Vagina (tissue), 2 donors: ENCODE measurements around the gene BCAS1. TPM values are rescaled to one million over a fixed set of nuclear protein-coding genes. Genes with fewer than 3 reads are reported as not detected.

Experiments used
- DNase-seq, 2 donors: peaks; one replicate each; pipeline ENCODE4 v3.0.0-alpha.2; 2017; ENCODE audit errors: extremely low spot score in 2 of 2
- H3K27ac ChIP-seq: fragments of 200-600 bp; sonication (generic); one replicate; pipeline ENCODE4 v1.5.1; 2019
- H3K27me3 ChIP-seq: fragments of 200-600 bp; sonication (generic); one replicate; pipeline ENCODE4 v1.5.1; 2019
- H3K36me3 ChIP-seq, 2 donors: fragments of 200-600 bp; sonication (generic); one replicate each; pipeline ENCODE4 v1.5.1; 2017 to 2019
- H3K4me1 ChIP-seq: fragments of 200-600 bp; sonication (generic); one replicate; pipeline ENCODE4 v1.5.1; 2019
- H3K4me3 ChIP-seq, 2 donors: fragments of 200-600 bp; sonication (generic); 1 replicate in 1 of 2; 2 replicates in 1 of 2; pipeline ENCODE4 v1.5.1; 2016 to 2019
- H3K9me3 ChIP-seq: fragments of 200-600 bp; sonication (generic); one replicate; pipeline ENCODE4 v1.5.1; 2019
- POLR2A ChIP-seq, 2 donors: fragments of 450-650 bp; IDR thresholded peaks; one replicate each; pipeline ENCODE4 v1.6.1; 2017; ENCODE audit warnings: antibody characterized with exemption in 2 of 2, mild to moderate bottlenecking in 2 of 2, moderate library complexity in 2 of 2
- POLR2AphosphoS5 ChIP-seq, 2 donors: sonication (generic); formaldehyde crosslinking; IDR thresholded peaks; one replicate each; pipeline ENCODE4 v1.9.0; 2017; ENCODE audit warnings: antibody characterized with exemption in 2 of 2, mild to moderate bottlenecking in 2 of 2, low read depth in 1 of 2; ENCODE audit not compliant: insufficient read depth in 1 of 2
- intact Hi-C: fragments of 100-400 bp; cut with DNase I; formaldehyde crosslinking; loops from one replicate; pipeline ENCODE4 v1.15.1; 2023
- total RNA-seq: library from RNA; depleted of rRNA; stranded (reverse); fragments of >200 nt; gene quantifications from one replicate; pipeline ENCODE4 v1.2.3, GENCODE V29; 2016
- TF ChIP-seq, protein P1 (sequence below), 3 experiments: fragments of 450-650 bp in 2 of 3; fragments of 200-600 bp in 1 of 3; sonication (generic) in 1 of 3; IDR thresholded peaks; one replicate each; pipeline ENCODE4 v1.5.1; 2017 to 2019; ENCODE audit warnings: antibody characterized with exemption in 3 of 3, mild to moderate bottlenecking in 2 of 3, moderate library complexity in 2 of 3

The BCAS1 gene
- total RNA-seq, 1 donor from 2014 or later = 2.7 TPM

DNA sequence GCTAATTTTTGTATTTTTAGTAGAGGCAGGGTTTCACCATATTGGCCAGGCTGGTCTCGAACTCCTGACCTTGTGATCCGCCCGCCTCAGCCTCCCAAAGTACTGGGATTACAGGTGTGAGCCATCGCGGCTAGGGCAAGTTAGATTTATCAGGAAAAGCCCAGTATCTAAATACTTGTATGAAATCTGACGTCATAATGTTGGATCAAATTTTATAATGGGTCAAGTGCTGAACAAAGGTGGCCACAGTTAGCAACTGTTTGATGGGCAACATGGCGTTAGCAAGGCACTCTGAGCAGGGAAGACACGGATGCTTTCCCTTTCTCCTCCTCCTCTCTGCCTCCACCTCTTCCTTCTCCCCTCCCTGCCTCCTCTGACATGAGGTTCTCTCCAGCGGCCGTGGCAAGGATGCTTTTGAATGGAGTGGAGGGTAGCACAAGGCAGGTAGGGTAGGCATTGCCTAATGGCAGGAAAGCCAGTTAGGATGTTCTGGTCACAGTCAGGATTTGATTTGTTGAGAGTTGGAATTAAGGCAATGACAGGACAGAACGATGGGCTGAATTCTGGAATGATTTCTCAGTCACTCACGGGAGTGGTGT is 149.6 kb downstream of the BCAS1 start:
- TF ChIP-seq POLR2A (IDR thresholded peaks at IDR 0.05) (no peak), POLR2AphosphoS5 (IDR thresholded peaks at IDR 0.05; ENCODE audit: insufficient read depth in 1 of 2, low read depth in 1 of 2) (no peak)
- TF ChIP-seq, protein P1, sequence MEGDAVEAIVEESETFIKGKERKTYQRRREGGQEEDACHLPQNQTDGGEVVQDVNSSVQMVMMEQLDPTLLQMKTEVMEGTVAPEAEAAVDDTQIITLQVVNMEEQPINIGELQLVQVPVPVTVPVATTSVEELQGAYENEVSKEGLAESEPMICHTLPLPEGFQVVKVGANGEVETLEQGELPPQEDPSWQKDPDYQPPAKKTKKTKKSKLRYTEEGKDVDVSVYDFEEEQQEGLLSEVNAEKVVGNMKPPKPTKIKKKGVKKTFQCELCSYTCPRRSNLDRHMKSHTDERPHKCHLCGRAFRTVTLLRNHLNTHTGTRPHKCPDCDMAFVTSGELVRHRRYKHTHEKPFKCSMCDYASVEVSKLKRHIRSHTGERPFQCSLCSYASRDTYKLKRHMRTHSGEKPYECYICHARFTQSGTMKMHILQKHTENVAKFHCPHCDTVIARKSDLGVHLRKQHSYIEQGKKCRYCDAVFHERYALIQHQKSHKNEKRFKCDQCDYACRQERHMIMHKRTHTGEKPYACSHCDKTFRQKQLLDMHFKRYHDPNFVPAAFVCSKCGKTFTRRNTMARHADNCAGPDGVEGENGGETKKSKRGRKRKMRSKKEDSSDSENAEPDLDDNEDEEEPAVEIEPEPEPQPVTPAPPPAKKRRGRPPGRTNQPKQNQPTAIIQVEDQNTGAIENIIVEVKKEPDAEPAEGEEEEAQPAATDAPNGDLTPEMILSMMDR (IDR thresholded peaks at IDR 0.05) = no peak
- H3K36me3 ChIP-seq = no peaks in the 10 kb centered on the region
- no peak for DNase-seq
- intact Hi-C loops = no loop called here
- H3K4me3 ChIP-seq = no peak overlapping the region
- H3K9me3 ChIP-seq = no peaks in the 10 kb centered on the region
- no peak overlapping the region for H3K27ac ChIP-seq
- H3K4me1 ChIP-seq = peaks cover 38% of the 10 kb centered on the region
- no peaks in the 10 kb centered on the region for H3K27me3 ChIP-seq

DNA sequence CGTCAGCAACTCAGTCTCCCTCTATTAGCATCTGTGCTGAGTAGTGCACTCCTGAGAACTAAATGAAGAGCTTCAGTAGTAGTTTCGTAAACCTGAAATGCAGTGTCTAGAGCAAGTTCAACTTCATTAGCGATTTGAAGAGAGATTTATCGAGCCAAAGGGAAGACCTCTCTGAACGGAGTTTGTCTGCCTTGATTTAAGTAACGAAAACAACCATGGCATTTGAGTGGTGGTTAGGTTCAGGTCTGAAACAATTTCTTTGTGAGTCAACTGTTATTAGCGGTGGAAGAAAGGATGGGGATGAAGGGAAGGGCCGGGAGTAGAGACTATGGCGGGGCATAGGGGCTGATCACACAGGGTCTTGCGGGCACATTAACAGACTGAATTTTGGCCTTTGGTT is 150.5 kb downstream of the BCAS1 start:
- Histone ChIP-seq H3K9me3 (no peaks in the 10 kb centered on the region), H3K36me3 (no peaks in the 10 kb centered on the region), H3K4me1 (peaks cover 45% of the 10 kb centered on the region), H3K4me3 (no peak overlapping the region), H3K27me3 (no peaks in the 10 kb centered on the region), H3K27ac (no peak overlapping the region)
- no peak for DNase-seq
- TF ChIP-seq, protein P1 (IDR thresholded peaks at IDR 0.05) = no peak
- TF ChIP-seq POLR2A (IDR thresholded peaks at IDR 0.05) = no peak
- no peak for TF ChIP-seq POLR2AphosphoS5 (IDR thresholded peaks at IDR 0.05; ENCODE audit: insufficient read depth in 1 of 2, low read depth in 1 of 2)
- intact Hi-C loops = no loop called here

DNA sequence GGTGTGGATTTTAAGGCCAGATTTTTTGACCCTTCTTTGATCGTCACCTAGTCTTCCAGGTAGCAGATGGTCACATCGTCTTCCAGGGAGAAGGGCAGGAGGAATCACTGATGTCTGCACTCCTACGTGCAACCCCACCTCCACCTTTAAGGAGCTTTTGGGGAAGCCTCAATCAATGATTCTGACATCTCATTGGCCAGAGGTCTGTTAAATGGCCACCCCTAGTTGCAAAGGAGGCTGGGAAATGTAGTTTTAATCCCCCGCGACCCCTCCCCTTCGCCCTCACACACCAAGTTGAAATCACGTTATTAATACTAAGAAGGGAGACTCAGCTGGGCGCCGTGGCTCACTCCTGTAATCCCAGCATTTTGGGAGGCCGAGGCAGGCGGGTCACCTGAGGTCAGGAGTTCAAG is 151.4 kb downstream of the BCAS1 start:
- Histone ChIP-seq H3K4me3 (no peak overlapping the region), H3K27ac (no peak overlapping the region), H3K36me3 (no peaks in the 10 kb centered on the region), H3K4me1 (peaks cover 54% of the 10 kb centered on the region), H3K9me3 (no peaks in the 10 kb centered on the region), H3K27me3 (no peaks in the 10 kb centered on the region)
- no peak for DNase-seq
- TF ChIP-seq POLR2A (IDR thresholded peaks at IDR 0.05) (no peak), POLR2AphosphoS5 (IDR thresholded peaks at IDR 0.05; ENCODE audit: insufficient read depth in 1 of 2, low read depth in 1 of 2) (no peak)
- TF ChIP-seq, protein P1 (IDR thresholded peaks at IDR 0.05) = no peak
- intact Hi-C loops = no loop called here

DNA sequence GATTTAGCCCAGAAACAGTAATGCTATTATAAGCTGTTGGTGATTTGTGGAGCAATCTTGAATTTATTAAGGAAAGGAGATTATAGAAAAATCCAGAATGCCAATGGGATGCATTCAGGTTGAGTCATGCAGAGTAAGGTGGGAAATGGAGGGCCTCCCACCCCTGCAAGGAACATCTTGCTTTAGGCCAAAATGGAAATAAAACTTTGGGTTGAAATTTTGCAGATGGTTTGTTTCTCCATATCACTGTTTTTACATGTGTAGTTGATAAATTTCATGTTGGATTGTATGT is 152.4 kb downstream of the BCAS1 start:
- Histone ChIP-seq H3K27ac (peak overlapping the region; percentile 91), H3K27me3 (no peaks in the 10 kb centered on the region), H3K9me3 (no peaks in the 10 kb centered on the region), H3K4me1 (peaks cover 46% of the 10 kb centered on the region), H3K36me3 (no peaks in the 10 kb centered on the region), H3K4me3 (no peak overlapping the region)
- intact Hi-C loops = no loop called here
- DNase-seq = no peak
- TF ChIP-seq, protein P1 (IDR thresholded peaks at IDR 0.05) = no peak
- no peak for TF ChIP-seq POLR2AphosphoS5 (IDR thresholded peaks at IDR 0.05; ENCODE audit: insufficient read depth in 1 of 2, low read depth in 1 of 2)

DNA sequence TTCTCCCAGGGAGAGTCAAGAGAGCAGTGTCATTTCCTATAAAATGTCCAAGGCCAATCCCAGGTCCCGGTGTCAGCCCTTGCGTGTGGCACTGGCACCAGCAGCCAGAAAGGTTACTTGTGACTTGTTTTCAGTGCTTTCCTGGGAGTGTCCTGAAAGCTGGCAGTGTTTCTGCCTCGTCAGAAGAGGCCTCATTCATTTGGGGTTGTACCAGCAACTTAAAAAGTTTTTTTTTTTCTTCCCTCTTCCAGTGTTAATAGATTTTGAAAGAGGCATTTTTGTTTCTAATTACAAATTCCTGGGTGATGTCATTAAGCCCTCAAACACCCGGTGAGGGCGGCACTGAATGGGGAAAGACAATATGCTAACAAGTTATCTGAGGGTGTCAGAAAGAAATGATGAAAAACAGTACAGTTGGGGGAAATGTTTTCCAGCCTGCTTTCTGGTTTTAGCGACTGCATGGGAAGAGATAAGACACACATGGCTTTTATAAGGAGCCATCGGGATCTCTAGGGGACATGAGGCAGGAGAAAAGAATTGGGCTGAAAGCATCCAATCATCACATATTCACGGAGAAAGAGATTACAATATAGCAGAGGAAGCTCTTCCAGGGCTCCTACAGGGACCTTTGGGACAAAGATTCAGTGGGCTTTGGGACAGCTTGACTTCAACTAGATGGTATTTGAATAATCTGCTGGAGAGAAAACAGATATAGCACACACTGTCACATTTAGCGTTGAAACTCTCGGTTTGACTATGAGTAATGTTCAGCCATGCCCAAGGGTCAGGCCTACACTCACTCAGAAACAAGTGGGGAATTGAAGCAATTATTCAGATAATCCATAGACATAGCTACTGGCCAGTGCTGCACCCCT is 153.0 kb downstream of the BCAS1 start:
- TF ChIP-seq POLR2A (IDR thresholded peaks at IDR 0.05) (no peak), POLR2AphosphoS5 (IDR thresholded peaks at IDR 0.05; ENCODE audit: insufficient read depth in 1 of 2, low read depth in 1 of 2) (peak in 1 of 2 donors; percentile 67)
- no peaks in the 10 kb centered on the region for H3K36me3 ChIP-seq
- H3K4me1 ChIP-seq = peaks cover 40% of the 10 kb centered on the region
- intact Hi-C loops = no loop called here
- no peaks in the 10 kb centered on the region for H3K9me3 ChIP-seq
- H3K4me3 ChIP-seq = no peak overlapping the region
- peak overlapping the region; percentile 91 for H3K27ac ChIP-seq
- DNase-seq = no peak
- H3K27me3 ChIP-seq = no peaks in the 10 kb centered on the region
